Keratinocyte (primary cell): Measurements from ENCODE around the gene RET. TPM values are rescaled to one million over a fixed set of nuclear protein-coding genes. Genes with fewer than 3 reads are reported as not detected.

Source experiments
- DNase-seq: peaks from one replicate; pipeline ENCODE4 v3.0.0-alpha.2; 2011; ENCODE audit warnings: low read depth, missing footprints, low spot score
- FAIRE-seq: peaks from 2 replicates; lab custom pipeline; 2011; peaks lifted over from hg19 to GRCh38; lab: Jason Lieb, UNC
- H2AFZ ChIP-seq: 2 replicates; pipeline ENCODE4 v1.6.0; 2012; ENCODE audit warnings: low read length, control low read depth, inconsistent platforms; ENCODE audit not compliant: control insufficient read depth
- H3K27ac ChIP-seq: 2 replicates; pipeline ENCODE4 v1.5.1; 2011; ENCODE audit warnings: low read length; ENCODE audit not compliant: control insufficient read depth, insufficient read depth
- H3K27me3 ChIP-seq: 3 replicates; pipeline ENCODE4 v1.6.0; 2011; ENCODE audit warnings: low read length; ENCODE audit not compliant: control insufficient read depth, insufficient read depth; ENCODE audit errors: extremely low read depth
- H3K36me3 ChIP-seq, 2 experiments: 2 replicates in 1 of 2; 3 replicates in 1 of 2; pipeline ENCODE4 v1.5.1; 2011; ENCODE audit warnings: low read length in 2 of 2, mild to moderate bottlenecking in 1 of 2; ENCODE audit not compliant: control insufficient read depth in 2 of 2, insufficient read depth in 2 of 2; ENCODE audit errors: extremely low read depth in 1 of 2
- H3K4me1 ChIP-seq: 3 replicates; pipeline ENCODE4 v1.5.1; 2011; ENCODE audit warnings: low read length; ENCODE audit not compliant: control insufficient read depth, insufficient read depth; ENCODE audit errors: extremely low read depth
- H3K4me2 ChIP-seq: 3 replicates; pipeline ENCODE4 v1.6.0; 2011; ENCODE audit warnings: low read depth, low read length; ENCODE audit not compliant: control insufficient read depth, insufficient read depth; ENCODE audit errors: extremely low read depth
- H3K4me3 ChIP-seq, 3 experiments: fragments of 200-600 bp in 1 of 3; sonication (generic) in 1 of 3; 2 replicates in 2 of 3; 3 replicates in 1 of 3; pipeline ENCODE4 v1.5.1; 2011 to 2016; ENCODE audit warnings: low read length in 3 of 3, mild to moderate bottlenecking in 3 of 3, control low read depth in 2 of 3, inconsistent platforms in 1 of 3, low read depth in 1 of 3, mixed read lengths in 1 of 3, mixed run types in 1 of 3, moderate library complexity in 1 of 3; ENCODE audit not compliant: control insufficient read depth in 2 of 3, insufficient read depth in 2 of 3; ENCODE audit errors: extremely low read depth in 1 of 3
- H3K79me2 ChIP-seq: 2 replicates; pipeline ENCODE4 v1.6.0; 2012; ENCODE audit warnings: low read length; ENCODE audit not compliant: control insufficient read depth, insufficient read depth
- H3K9ac ChIP-seq: 3 replicates; pipeline ENCODE4 v1.6.0; 2011; ENCODE audit warnings: low read length; ENCODE audit not compliant: control insufficient read depth, insufficient read depth; ENCODE audit errors: extremely low read depth
- H3K9me1 ChIP-seq: 3 replicates; pipeline ENCODE4 v1.6.0; 2011; ENCODE audit warnings: low read length; ENCODE audit not compliant: control insufficient read depth, insufficient read depth; ENCODE audit errors: extremely low read depth
- H3K9me3 ChIP-seq: 2 replicates; pipeline ENCODE4 v1.5.1; 2012; ENCODE audit warnings: low read depth, low read length; ENCODE audit not compliant: control insufficient read depth
- H4K20me1 ChIP-seq: 3 replicates; pipeline ENCODE4 v1.6.0; 2011; ENCODE audit warnings: low read length; ENCODE audit not compliant: control insufficient read depth, insufficient read depth; ENCODE audit errors: extremely low read depth
- EZH2 ChIP-seq: IDR thresholded peaks from one replicate; pipeline ENCODE4 v1.6.1; 2012; ENCODE audit warnings: inconsistent platforms, mild to moderate bottlenecking, low read length, moderate library complexity
- dilution Hi-C: fragments of 300-500 bp; cut with MboI; formaldehyde crosslinking; loops from one replicate; pipeline ENCODE4 v1.7.0; 2020; ENCODE audit warnings: low sequenced_read_pairs; ENCODE audit not compliant: extremely low pct_ligation_motif_present
- polyA plus RNA-seq, 5 experiments: library from polyadenylated mRNA; depleted of rRNA in 3 of 5; stranded (reverse) in 3 of 5; stranded (forward) in 1 of 5; unstranded in 1 of 5; fragments of >200 nt; gene quantifications; 1 replicate in 1 of 5; 2 replicates in 3 of 5; 3 replicates in 1 of 5; pipeline versions ENCODE4 v1.2.1 to v1.2.3, GENCODE V29; 2011 to 2012; ENCODE audit warnings: missing spikeins in 2 of 5, low read depth in 1 of 5, low replicate concordance in 1 of 5
- TF ChIP-seq, protein P1 (sequence below), 3 experiments: IDR thresholded peaks in 1 of 3; conservative IDR thresholded peaks in 1 of 3; optimal IDR thresholded peaks in 1 of 3; 2 replicates in 2 of 3; 3 replicates in 1 of 3; pipeline versions ENCODE3 to v1.5.1; 2011; ENCODE audit warnings: low read length in 3 of 3, mild to moderate bottlenecking in 3 of 3, moderate library complexity in 2 of 3, control low read depth in 1 of 3, inconsistent platforms in 1 of 3; ENCODE audit not compliant: insufficient read depth in 2 of 3; ENCODE audit errors: extremely low read depth in 1 of 3

RET gene
- polyA plus RNA-seq, 1 donor (not counting 4 experiments of a cell fraction or from before 2014, with no cell fraction given), result 0.21 TPM

DNA sequence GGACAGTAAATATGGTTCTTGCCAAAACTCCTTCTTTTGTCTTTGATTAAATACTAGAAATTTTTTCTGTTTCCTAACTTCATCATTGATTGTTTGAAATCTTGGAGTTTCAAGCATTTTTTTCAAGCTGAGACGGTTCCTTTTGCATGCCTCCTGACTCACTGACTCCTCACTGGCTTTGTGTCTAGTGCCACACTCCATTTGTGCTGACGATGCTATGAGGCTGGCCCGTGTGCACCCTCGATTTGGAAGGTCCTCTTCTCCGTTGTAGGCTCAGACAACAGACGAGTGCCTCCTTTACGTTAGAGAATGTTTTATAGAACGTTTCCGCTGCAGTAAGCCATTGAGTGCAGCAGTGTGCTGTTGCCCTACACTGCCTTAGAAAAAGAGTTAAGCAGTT, 50.6 kb downstream of the RET start:
- H3K36me3 ChIP-seq, result no peaks in the 10 kb centered on the region
- TF ChIP-seq EZH2, result no peak
- TF ChIP-seq, protein P1, sequence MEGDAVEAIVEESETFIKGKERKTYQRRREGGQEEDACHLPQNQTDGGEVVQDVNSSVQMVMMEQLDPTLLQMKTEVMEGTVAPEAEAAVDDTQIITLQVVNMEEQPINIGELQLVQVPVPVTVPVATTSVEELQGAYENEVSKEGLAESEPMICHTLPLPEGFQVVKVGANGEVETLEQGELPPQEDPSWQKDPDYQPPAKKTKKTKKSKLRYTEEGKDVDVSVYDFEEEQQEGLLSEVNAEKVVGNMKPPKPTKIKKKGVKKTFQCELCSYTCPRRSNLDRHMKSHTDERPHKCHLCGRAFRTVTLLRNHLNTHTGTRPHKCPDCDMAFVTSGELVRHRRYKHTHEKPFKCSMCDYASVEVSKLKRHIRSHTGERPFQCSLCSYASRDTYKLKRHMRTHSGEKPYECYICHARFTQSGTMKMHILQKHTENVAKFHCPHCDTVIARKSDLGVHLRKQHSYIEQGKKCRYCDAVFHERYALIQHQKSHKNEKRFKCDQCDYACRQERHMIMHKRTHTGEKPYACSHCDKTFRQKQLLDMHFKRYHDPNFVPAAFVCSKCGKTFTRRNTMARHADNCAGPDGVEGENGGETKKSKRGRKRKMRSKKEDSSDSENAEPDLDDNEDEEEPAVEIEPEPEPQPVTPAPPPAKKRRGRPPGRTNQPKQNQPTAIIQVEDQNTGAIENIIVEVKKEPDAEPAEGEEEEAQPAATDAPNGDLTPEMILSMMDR (optimal IDR thresholded peaks at IDR 0.05 in 1 of 3, IDR thresholded peaks at IDR 0.05 in 1 of 3, conservative IDR thresholded peaks at IDR 0.05 in 1 of 3; ENCODE audit: extremely low read depth in 1 of 3, insufficient read depth in 2 of 3, low read length in 3 of 3), result no peak
- H2AFZ ChIP-seq, result no peak overlapping the region
- H3K9me1 ChIP-seq, result no peaks in the 10 kb centered on the region
- no peak overlapping the region for H3K4me2 ChIP-seq
- H4K20me1 ChIP-seq, result no peaks in the 10 kb centered on the region
- H3K4me1 ChIP-seq, result peaks cover 27% of the 10 kb centered on the region
- no peaks in the 10 kb centered on the region for H3K79me2 ChIP-seq
- FAIRE-seq (no peak), DNase-seq (no peak)
- dilution Hi-C loops, result no loop called here
- no peak overlapping the region for H3K9ac ChIP-seq
- H3K27ac ChIP-seq, result no peak overlapping the region
- no peak overlapping the region for H3K4me3 ChIP-seq
- H3K9me3 ChIP-seq, result no peaks in the 10 kb centered on the region
- H3K27me3 ChIP-seq, result no peaks in the 10 kb centered on the region

GRCh38 chr10:43128331-43128730, 51.5 kb downstream of the RET start:
- H2AFZ ChIP-seq, result no peak overlapping the region
- H3K4me3 ChIP-seq, result no peak overlapping the region
- H3K27ac ChIP-seq, result no peak overlapping the region
- H3K9me1 ChIP-seq, result no peaks in the 10 kb centered on the region
- no peak overlapping the region for H3K9ac ChIP-seq
- no peaks in the 10 kb centered on the region for H3K36me3 ChIP-seq
- H3K27me3 ChIP-seq, result no peaks in the 10 kb centered on the region
- DNase-seq (no peak), FAIRE-seq (no peak)
- dilution Hi-C loops, result no loop called here
- TF ChIP-seq, protein P1 (optimal IDR thresholded peaks at IDR 0.05 in 1 of 3, IDR thresholded peaks at IDR 0.05 in 1 of 3, conservative IDR thresholded peaks at IDR 0.05 in 1 of 3; ENCODE audit: extremely low read depth in 1 of 3, insufficient read depth in 2 of 3, low read length in 3 of 3), result no peak
- no peak for TF ChIP-seq EZH2
- no peaks in the 10 kb centered on the region for H3K9me3 ChIP-seq
- H4K20me1 ChIP-seq, result no peaks in the 10 kb centered on the region
- no peaks in the 10 kb centered on the region for H3K79me2 ChIP-seq
- no peak overlapping the region for H3K4me2 ChIP-seq
- peaks cover 27% of the 10 kb centered on the region for H3K4me1 ChIP-seq
